SU-DHL-6 (cell line): ENCODE measurements around the gene APBA2.

Experiments used
- H2AFZ ChIP-seq: fragments of 200-600 bp; sonication (generic); 2 replicates; pipeline ENCODE4 v1.6.1; 2014; ENCODE audit warnings: low read depth, mild to moderate bottlenecking, moderate library complexity, mixed read lengths, antibody characterized with exemption, low read length; ENCODE audit not compliant: severe bottlenecking
- H3F3A ChIP-seq: fragments of 200-600 bp; shearing (Covaris generic); 2 replicates; pipeline ENCODE4 v1.6.0; 2016; ENCODE audit warnings: antibody characterized with exemption, mild to moderate bottlenecking; ENCODE audit not compliant: insufficient read depth
- H3K27ac ChIP-seq: fragments of 200-600 bp; sonication (generic); 2 replicates; pipeline ENCODE4 v1.5.1; 2016; ENCODE audit warnings: low read depth, mild to moderate bottlenecking, low read length, moderate library complexity, mixed read lengths
- H3K27me3 ChIP-seq: fragments of 200-600 bp; sonication (generic), shearing (Covaris generic); 2 replicates; pipeline ENCODE4 v1.6.0; 2014; ENCODE audit warnings: mild to moderate bottlenecking, low read length
- H3K36me3 ChIP-seq: fragments of 200-600 bp; sonication (generic); 2 replicates; pipeline ENCODE4 v1.6.1; 2014; ENCODE audit warnings: mild to moderate bottlenecking, low read length, mixed read lengths
- H3K4me2 ChIP-seq: fragments of 300-600, 200-600 bp; shearing (Covaris generic), sonication (generic); 2 replicates; pipeline ENCODE4 v1.6.0; 2014; ENCODE audit warnings: low read length, low read depth, mild to moderate bottlenecking; ENCODE audit not compliant: poor library complexity, severe bottlenecking
- H3K4me3 ChIP-seq: fragments of 200-600 bp; sonication (generic); 2 replicates; pipeline ENCODE4 v1.5.1; 2014; ENCODE audit warnings: antibody characterized with exemption, low read length, mild to moderate bottlenecking, mixed read lengths; ENCODE audit not compliant: insufficient read depth, poor library complexity, severe bottlenecking
- H3K79me2 ChIP-seq: fragments of 200-600 bp; sonication (generic); 2 replicates; pipeline ENCODE4 v1.6.1; 2014; ENCODE audit warnings: mild to moderate bottlenecking, low read length, moderate library complexity; ENCODE audit not compliant: insufficient read depth
- H3K9ac ChIP-seq: fragments of 200-600 bp; sonication (generic); 2 replicates; pipeline ENCODE4 v1.7.0; 2014; ENCODE audit warnings: mild to moderate bottlenecking, low read length
- H3K9me2 ChIP-seq: fragments of 200-600 bp; sonication (generic); replicated peaks from 2 replicates; pipeline ENCODE4 v1.6.1; 2014; ENCODE audit warnings: low read length; ENCODE audit not compliant: insufficient read depth
- H3K9me3 ChIP-seq: fragments of 200-600 bp; sonication (generic); 2 replicates; pipeline ENCODE4 v1.6.1; 2014; ENCODE audit warnings: low read length, mixed read lengths; ENCODE audit not compliant: insufficient read depth
- H4K20me1 ChIP-seq: fragments of 200-600 bp; sonication (generic); 2 replicates; pipeline ENCODE4 v1.6.1; 2014; ENCODE audit warnings: low read depth, mild to moderate bottlenecking, antibody characterized with exemption, low read length, moderate library complexity, mixed read lengths
- EZH2phosphoT487 ChIP-seq: fragments of 200-600 bp; sonication (generic), shearing (Covaris generic); conservative IDR thresholded peaks from 2 replicates; pipeline ENCODE4 v1.6.1; 2018; ENCODE audit warnings: mild to moderate bottlenecking, antibody characterized with exemption, low read length, moderate library complexity, mixed read lengths
- TF ChIP-seq, protein P1 (sequence below): fragments of 200-600 bp; sonication (generic); IDR thresholded peaks from one replicate; pipeline ENCODE4 v1.5.1; 2017; ENCODE audit warnings: antibody characterized with exemption, mild to moderate bottlenecking, low read length, moderate library complexity; ENCODE audit not compliant: insufficient read depth, poor library complexity, severe bottlenecking

APBA2 gene

GRCh38 chr15:29067949-29068348 lies 182.2 kb downstream of the APBA2 start:
- no peak overlapping the region for H3K9ac ChIP-seq
- no peaks in the 10 kb centered on the region for H4K20me1 ChIP-seq
- no peak overlapping the region for H3K4me2 ChIP-seq
- TF ChIP-seq, protein P1, sequence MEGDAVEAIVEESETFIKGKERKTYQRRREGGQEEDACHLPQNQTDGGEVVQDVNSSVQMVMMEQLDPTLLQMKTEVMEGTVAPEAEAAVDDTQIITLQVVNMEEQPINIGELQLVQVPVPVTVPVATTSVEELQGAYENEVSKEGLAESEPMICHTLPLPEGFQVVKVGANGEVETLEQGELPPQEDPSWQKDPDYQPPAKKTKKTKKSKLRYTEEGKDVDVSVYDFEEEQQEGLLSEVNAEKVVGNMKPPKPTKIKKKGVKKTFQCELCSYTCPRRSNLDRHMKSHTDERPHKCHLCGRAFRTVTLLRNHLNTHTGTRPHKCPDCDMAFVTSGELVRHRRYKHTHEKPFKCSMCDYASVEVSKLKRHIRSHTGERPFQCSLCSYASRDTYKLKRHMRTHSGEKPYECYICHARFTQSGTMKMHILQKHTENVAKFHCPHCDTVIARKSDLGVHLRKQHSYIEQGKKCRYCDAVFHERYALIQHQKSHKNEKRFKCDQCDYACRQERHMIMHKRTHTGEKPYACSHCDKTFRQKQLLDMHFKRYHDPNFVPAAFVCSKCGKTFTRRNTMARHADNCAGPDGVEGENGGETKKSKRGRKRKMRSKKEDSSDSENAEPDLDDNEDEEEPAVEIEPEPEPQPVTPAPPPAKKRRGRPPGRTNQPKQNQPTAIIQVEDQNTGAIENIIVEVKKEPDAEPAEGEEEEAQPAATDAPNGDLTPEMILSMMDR = no peak
- no peaks in the 10 kb centered on the region for H3K36me3 ChIP-seq
- no peaks in the 10 kb centered on the region for H3K79me2 ChIP-seq
- no peaks in the 10 kb centered on the region for H3F3A ChIP-seq
- H3K27me3 ChIP-seq = no peaks in the 10 kb centered on the region
- no peak overlapping the region for H2AFZ ChIP-seq
- no peak overlapping the region for H3K4me3 ChIP-seq
- no peaks in the 10 kb centered on the region for H3K9me3 ChIP-seq
- no peak overlapping the region for H3K27ac ChIP-seq
- H3K9me2 ChIP-seq = no peaks in the 10 kb centered on the region

DNA sequence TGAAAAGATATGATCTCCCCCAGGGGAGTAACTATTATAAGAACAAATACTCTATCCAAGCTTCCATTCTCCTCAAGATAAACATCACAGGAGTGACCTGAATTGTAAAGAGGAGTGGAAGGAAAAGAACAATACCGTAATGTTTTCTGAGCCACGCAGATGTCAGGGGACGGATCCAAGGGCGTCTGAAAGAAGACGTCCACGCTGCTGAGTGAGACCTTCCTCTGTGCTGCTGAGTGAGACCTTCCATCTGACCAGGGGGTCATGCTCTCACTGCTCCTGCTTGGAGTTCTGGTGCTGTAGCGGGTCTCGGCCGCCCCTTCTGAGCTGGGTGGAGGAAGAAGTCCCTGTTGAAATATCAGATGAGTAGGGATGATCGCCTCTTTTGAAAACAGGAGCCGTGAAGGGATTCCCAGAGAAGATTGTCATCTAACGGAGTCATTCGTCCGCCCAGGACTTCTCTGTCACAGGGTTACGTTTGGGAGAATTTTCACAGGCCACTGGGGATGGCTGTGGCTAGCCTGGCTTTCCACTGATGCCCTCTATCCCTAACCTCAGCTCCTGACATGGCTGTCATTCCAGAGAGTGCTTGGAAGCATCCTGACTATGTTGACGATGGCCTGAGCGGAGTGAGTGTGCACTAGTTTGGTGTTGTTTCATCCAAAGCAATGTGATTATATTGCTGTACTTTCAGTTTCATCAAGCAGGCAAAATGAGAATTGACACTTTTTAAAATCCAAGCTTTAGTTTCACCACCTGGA lies 184.9 kb downstream of the APBA2 start:
- Histone ChIP-seq H3K27ac (no peak overlapping the region), H3K9ac (no peak overlapping the region), H2AFZ (no peak overlapping the region), H4K20me1 (no peaks in the 10 kb centered on the region), H3K9me2 (no peaks in the 10 kb centered on the region), H3F3A (no peaks in the 10 kb centered on the region), H3K27me3 (no peaks in the 10 kb centered on the region), H3K4me3 (no peak overlapping the region), H3K9me3 (no peaks in the 10 kb centered on the region), H3K79me2 (no peaks in the 10 kb centered on the region), H3K36me3 (no peaks in the 10 kb centered on the region), H3K4me2 (no peak overlapping the region)
- TF ChIP-seq, protein P1 = no peak
- no peak for TF ChIP-seq EZH2phosphoT487

- Histone ChIP-seq H3K27me3 (no peaks in the 10 kb centered on the region), H3K9me3 (no peaks in the 10 kb centered on the region), H4K20me1 (no peaks in the 10 kb centered on the region), H3F3A (no peaks in the 10 kb centered on the region), H2AFZ (no peak overlapping the region), H3K9me2 (no peaks in the 10 kb centered on the region), H3K9ac (no peak overlapping the region), H3K4me3 (no peak overlapping the region), H3K36me3 (no peaks in the 10 kb centered on the region), H3K4me2 (no peak overlapping the region), H3K27ac (no peak overlapping the region), H3K79me2 (no peaks in the 10 kb centered on the region)
- TF ChIP-seq, protein P1 = no peak
- TF ChIP-seq EZH2phosphoT487 = no peak
These were observed 185.6 kb downstream of the APBA2 start for GRCh38 chr15:29071232-29071881.
